NT2/D1 (cell line): ENCODE data around the gene CKS2.

Experiments used
- SUZ12 ChIP-seq: IDR thresholded peaks from 2 replicates; pipeline ENCODE4 v1.6.1; 2011; ENCODE audit not compliant: insufficient read length, insufficient read depth; ENCODE audit errors: extremely low read depth
- YY1 ChIP-seq: IDR thresholded peaks from 2 replicates; pipeline ENCODE4 v1.6.1; 2011; ENCODE audit not compliant: insufficient read length, insufficient read depth
- ZNF274 ChIP-seq: IDR thresholded peaks from 2 replicates; pipeline ENCODE4 v1.6.1; 2011; ENCODE audit warnings: mild to moderate bottlenecking, low read depth, low read length

GRCh38 chr9:89311346-89312221 lies 589 bp downstream of the CKS2 start:
- TF ChIP-seq YY1 (no peak), ZNF274 (no peak), SUZ12 (no peak)
